Activated T-cell treated with anti-CD3 and anti-CD28 coated beads, Interleukin-2, amount 50 U/mL, for 4 hours (primary cell): Measurements from ENCODE around the gene CEACAM3. TPM values are rescaled to one million over a fixed set of nuclear protein-coding genes. Genes with fewer than 3 reads are reported as not detected.
A peak's percentile ranks its signal among the peaks of the same experiment; 100 is the strongest.

Experiments
- ATAC-seq, 2 donors: fragments of 200-7000 bp; cut with Tn5 transposase; one replicate each; pipeline ENCODE4 v1.10.0; 2021
- DNase-seq: peaks from one replicate; pipeline ENCODE4 v3.0.0-alpha.2; 2020
- H3K27me3 Mint-ChIP-seq: one replicate; pipeline ENCODE4 v1.8.0; 2021; ENCODE audit warnings: low read depth, mixed read lengths
- H3K36me3 Mint-ChIP-seq: one replicate; pipeline ENCODE4 v1.8.0; 2022; ENCODE audit warnings: mixed read lengths; ENCODE audit not compliant: insufficient read depth
- H3K4me1 Mint-ChIP-seq: one replicate; pipeline ENCODE4 v1.8.0; 2021; ENCODE audit warnings: low read depth, mixed read lengths
- H3K4me3 Mint-ChIP-seq: one replicate; pipeline ENCODE4 v1.8.0; 2021; ENCODE audit warnings: mild to moderate bottlenecking, moderate library complexity, mixed read lengths
- H3K9me3 Mint-ChIP-seq: one replicate; pipeline ENCODE4 v1.8.0; 2021; ENCODE audit warnings: mixed read lengths
- total RNA-seq, 3 donors: library from RNA; stranded (reverse); gene quantifications; one replicate each; pipeline ENCODE4 v1.2.1, GENCODE V29; 2021

CEACAM3 gene
- total RNA-seq, 3 donors from 2014 or later = not detected

- Mint-ChIP-seq H3K9me3 (no peaks in the 10 kb centered on the region), H3K27me3 (peaks cover 28% of the 10 kb centered on the region), H3K4me1 (peaks cover 6% of the 10 kb centered on the region), H3K36me3 (no peaks in the 10 kb centered on the region), H3K4me3 (no peak overlapping the region)
- DNase-seq = no peak
- no peak for ATAC-seq
Observed at GRCh38 chr19:41804336-41804735, 7.9 kb downstream of the CEACAM3 start.

- DNase-seq (no peak), ATAC-seq (no peak)
- no peak overlapping the region for H3K4me3 Mint-ChIP-seq
- no peaks in the 10 kb centered on the region for H3K36me3 Mint-ChIP-seq
- H3K9me3 Mint-ChIP-seq = no peaks in the 10 kb centered on the region
- H3K4me1 Mint-ChIP-seq = peaks cover 1% of the 10 kb centered on the region
- H3K27me3 Mint-ChIP-seq = peaks cover 31% of the 10 kb centered on the region
Observed at GRCh38 chr19:41807176-41807575, 10.8 kb downstream of the CEACAM3 start.

DNA sequence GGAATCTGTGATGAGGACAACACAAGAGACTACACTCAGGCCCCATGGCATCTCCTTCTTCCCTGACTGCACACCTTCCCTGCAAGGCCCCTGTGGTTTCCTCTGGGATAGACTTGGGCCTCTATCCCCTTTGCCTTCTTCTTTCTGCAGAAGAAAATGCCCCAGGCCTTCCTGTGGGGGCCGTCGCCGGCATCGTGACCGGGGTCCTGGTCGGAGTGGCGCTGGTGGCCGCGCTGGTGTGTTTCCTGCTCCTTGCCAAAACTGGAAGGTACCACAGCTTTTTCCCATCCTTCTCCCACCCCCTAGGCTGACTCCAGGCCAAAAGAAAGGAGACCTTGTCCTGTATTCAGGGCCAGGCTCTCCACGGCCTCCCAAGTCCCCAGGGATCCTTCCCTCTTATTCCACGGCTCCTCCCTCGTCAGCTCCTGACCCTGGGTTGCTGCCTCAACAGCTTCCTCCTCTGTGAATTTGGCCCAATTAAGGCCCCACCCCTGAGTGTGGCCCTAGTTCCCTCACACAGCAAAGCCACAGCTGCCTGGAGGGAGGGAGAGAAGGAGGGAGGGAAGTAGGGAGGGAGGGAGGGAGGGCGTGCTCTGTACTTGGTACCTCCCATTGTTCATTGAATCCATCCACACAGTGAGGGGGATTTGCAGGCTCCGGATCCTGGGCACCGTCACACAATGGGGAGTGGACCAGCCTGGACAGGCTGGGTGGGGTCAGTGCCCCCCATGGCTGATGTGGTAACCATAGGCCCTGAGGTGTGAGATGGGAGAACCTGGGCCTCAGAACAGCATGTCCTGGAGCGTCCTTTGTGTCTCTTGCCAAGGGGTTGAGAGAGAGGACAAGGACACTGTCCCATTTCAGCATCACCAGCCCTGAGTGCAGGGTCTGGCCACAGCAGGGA lies 12.5 kb downstream of the CEACAM3 start:
- no peaks in the 10 kb centered on the region for H3K36me3 Mint-ChIP-seq
- H3K4me1 Mint-ChIP-seq = no peaks in the 10 kb centered on the region
- DNase-seq (no peak), ATAC-seq (no peak)
- H3K4me3 Mint-ChIP-seq = no peak overlapping the region
- H3K9me3 Mint-ChIP-seq = no peaks in the 10 kb centered on the region
- peaks cover 31% of the 10 kb centered on the region for H3K27me3 Mint-ChIP-seq

DNA sequence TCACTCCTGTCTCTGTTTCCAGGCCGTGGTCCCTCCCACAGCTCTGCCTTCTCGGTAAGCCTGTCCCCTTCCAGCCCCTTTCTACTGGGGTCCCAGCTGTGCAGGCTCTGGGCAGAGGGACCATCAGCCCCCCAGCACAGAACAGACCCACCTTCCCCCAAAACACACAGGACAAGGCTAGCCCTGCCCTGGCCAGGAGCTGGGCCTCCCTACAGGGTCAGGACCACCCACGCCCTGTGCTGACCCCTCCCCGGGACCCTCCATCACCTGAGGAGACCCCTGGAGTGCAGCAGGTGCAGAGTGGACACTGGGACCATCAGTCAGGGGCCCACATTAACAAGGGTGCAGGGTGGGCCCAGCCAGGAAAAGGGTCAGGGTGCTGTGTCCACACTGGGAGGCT lies 13.9 kb downstream of the CEACAM3 start:
- peaks cover 31% of the 10 kb centered on the region for H3K27me3 Mint-ChIP-seq
- no peak for ATAC-seq
- no peak overlapping the region for H3K4me3 Mint-ChIP-seq
- H3K36me3 Mint-ChIP-seq = no peaks in the 10 kb centered on the region
- no peak for DNase-seq
- H3K4me1 Mint-ChIP-seq = peaks cover under 1% of the 10 kb centered on the region
- H3K9me3 Mint-ChIP-seq = no peaks in the 10 kb centered on the region

GRCh38 chr19:41811036-41811435 lies 14.6 kb downstream of the CEACAM3 start:
- ATAC-seq (no peak), DNase-seq (no peak)
- Mint-ChIP-seq H3K4me3 (no peak overlapping the region), H3K27me3 (peaks cover 25% of the 10 kb centered on the region), H3K9me3 (no peaks in the 10 kb centered on the region), H3K36me3 (no peaks in the 10 kb centered on the region), H3K4me1 (peaks cover 3% of the 10 kb centered on the region)

DNA sequence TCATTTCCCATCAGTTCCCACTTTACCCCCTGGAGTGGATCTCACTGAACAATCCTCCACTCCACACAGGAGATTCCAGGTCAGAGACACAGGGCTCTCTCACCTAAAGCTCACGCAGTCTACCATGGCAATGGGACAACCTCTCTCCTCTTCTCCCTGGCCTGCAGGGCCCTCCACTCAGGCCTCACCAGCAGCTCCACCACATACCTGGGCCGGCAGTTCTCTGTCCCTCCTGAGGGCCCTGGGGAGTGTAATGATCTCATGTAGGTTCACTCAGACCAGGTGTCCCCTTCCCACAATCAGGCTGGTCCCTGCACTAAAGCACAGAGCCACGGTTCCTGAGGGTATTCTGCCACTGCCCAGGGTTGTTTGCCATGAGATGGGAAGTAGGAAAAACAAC lies 15.6 kb downstream of the CEACAM3 start:
- H3K4me3 Mint-ChIP-seq = no peak overlapping the region
- H3K9me3 Mint-ChIP-seq = no peaks in the 10 kb centered on the region
- H3K36me3 Mint-ChIP-seq = no peaks in the 10 kb centered on the region
- ATAC-seq = no peak
- H3K4me1 Mint-ChIP-seq = peaks cover 3% of the 10 kb centered on the region
- no peak for DNase-seq
- H3K27me3 Mint-ChIP-seq = peaks cover 22% of the 10 kb centered on the region

- H3K4me3 Mint-ChIP-seq = no peak overlapping the region
- H3K9me3 Mint-ChIP-seq = no peaks in the 10 kb centered on the region
- no peak for DNase-seq
- H3K36me3 Mint-ChIP-seq = no peaks in the 10 kb centered on the region
- no peak for ATAC-seq
- peaks cover 13% of the 10 kb centered on the region for H3K27me3 Mint-ChIP-seq
- H3K4me1 Mint-ChIP-seq = peaks cover 3% of the 10 kb centered on the region
Observed at GRCh38 chr19:41813911-41814310, 17.5 kb downstream of the CEACAM3 start.

GRCh38 chr19:41815301-41815700 lies 18.9 kb downstream of the CEACAM3 start:
- ATAC-seq (no peak), DNase-seq (no peak)
- H3K4me3 Mint-ChIP-seq = no peak overlapping the region
- H3K4me1 Mint-ChIP-seq = peaks cover 3% of the 10 kb centered on the region
- H3K36me3 Mint-ChIP-seq = no peaks in the 10 kb centered on the region
- peaks cover 7% of the 10 kb centered on the region for H3K27me3 Mint-ChIP-seq
- H3K9me3 Mint-ChIP-seq = no peaks in the 10 kb centered on the region

DNA sequence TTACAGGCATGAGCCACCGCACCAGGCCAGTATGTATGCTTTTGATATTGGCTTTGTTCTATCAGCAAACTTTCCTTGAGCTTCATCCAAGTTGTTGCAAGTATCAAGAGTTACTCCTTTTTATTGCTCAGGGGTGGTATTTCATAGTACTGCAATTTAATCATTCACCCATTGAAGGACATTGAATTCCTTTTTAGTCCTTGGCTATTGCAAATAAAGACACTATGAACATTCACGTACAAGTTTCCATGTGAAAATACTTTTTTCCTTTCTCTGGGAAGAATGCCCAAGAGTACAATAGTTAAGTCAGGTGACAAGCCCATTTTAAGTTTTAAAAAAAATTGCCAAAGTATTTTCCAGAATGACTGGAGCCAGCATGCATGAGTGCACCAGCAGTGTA lies 20.4 kb downstream of the CEACAM3 start:
- H3K27me3 Mint-ChIP-seq = peaks cover 12% of the 10 kb centered on the region
- DNase-seq (no peak), ATAC-seq (no peak)
- peaks cover 3% of the 10 kb centered on the region for H3K4me1 Mint-ChIP-seq
- H3K4me3 Mint-ChIP-seq = no peak overlapping the region
- no peaks in the 10 kb centered on the region for H3K36me3 Mint-ChIP-seq
- H3K9me3 Mint-ChIP-seq = no peaks in the 10 kb centered on the region

- ATAC-seq (peak; percentile 75 to 82), DNase-seq (peak; percentile 30)
- no peaks in the 10 kb centered on the region for H3K4me1 Mint-ChIP-seq
- H3K4me3 Mint-ChIP-seq = no peak overlapping the region
- H3K36me3 Mint-ChIP-seq = no peaks in the 10 kb centered on the region
- peaks cover 12% of the 10 kb centered on the region for H3K27me3 Mint-ChIP-seq
- H3K9me3 Mint-ChIP-seq = no peaks in the 10 kb centered on the region
Observed at GRCh38 chr19:41821003-41821735, 24.8 kb downstream of the CEACAM3 start.

DNA sequence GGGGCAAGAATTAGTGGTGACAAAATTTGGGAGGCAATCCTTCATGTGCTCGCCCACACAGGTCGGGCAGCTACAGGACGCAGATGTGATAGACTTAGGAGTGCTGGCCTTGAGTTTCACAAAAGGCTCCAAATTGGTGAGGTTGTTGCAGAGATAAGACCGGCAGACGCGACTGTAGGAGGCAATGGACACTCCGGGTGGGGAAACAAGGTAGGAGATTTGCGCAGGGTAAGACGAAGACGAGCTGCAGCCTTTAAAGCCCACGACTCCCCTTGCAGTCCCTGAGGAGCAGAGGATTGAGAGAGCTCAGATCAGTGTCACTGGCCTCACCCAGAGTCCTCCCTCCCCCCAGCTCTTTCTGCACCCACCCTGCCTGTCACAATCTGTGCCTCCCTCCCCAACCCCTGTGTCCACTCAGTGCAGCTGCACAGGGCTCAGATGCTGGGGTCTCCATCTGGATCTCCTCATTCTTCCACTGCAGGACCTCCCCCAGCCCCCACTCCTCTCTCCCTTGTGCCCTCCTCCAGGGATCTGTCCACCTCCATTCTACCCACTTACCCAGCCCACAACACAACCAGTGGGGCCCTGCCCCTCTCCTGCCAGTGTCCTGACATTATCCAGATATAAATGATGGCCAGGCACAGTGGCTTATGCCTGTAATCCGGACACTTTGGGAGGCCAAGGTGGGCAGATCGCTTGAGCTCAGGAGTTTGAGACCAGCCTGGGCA lies 41.8 kb downstream of the CEACAM3 start:
- no peak for DNase-seq
- Mint-ChIP-seq H3K27me3 (peaks cover 19% of the 10 kb centered on the region), H3K4me1 (peaks cover 1% of the 10 kb centered on the region), H3K9me3 (no peaks in the 10 kb centered on the region), H3K36me3 (no peaks in the 10 kb centered on the region), H3K4me3 (no peak overlapping the region)
- no peak for ATAC-seq

GRCh38 chr19:41839211-41839610 lies 42.8 kb downstream of the CEACAM3 start:
- no peaks in the 10 kb centered on the region for H3K9me3 Mint-ChIP-seq
- no peak overlapping the region for H3K4me3 Mint-ChIP-seq
- ATAC-seq (no peak), DNase-seq (no peak)
- peaks cover 1% of the 10 kb centered on the region for H3K4me1 Mint-ChIP-seq
- H3K36me3 Mint-ChIP-seq = no peaks in the 10 kb centered on the region
- peaks cover 19% of the 10 kb centered on the region for H3K27me3 Mint-ChIP-seq

DNA sequence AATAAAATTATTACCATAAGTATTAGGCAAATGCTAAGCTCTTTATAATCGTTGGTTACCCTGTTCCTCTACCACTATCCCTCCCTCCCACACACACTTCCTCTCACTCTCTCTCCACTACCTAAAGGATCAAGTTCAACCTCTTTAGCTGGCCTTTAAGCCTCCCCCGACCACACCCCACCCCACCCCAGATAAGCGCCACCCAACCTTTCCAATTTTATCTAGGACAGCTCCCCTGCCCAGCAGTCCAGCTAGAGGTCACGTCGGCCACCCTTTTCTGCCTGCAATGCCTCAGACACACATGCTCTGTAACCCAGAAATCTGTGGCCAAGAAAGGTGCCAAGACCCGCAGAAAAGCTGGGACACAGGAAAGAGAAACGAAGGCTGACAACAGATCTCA lies 47.0 kb downstream of the CEACAM3 start:
- no peaks in the 10 kb centered on the region for H3K36me3 Mint-ChIP-seq
- H3K4me1 Mint-ChIP-seq = no peaks in the 10 kb centered on the region
- ATAC-seq (no peak), DNase-seq (no peak)
- H3K4me3 Mint-ChIP-seq = no peak overlapping the region
- H3K9me3 Mint-ChIP-seq = no peaks in the 10 kb centered on the region
- peaks cover 6% of the 10 kb centered on the region for H3K27me3 Mint-ChIP-seq

- peak in 1 of 2 donors; percentile 37 for ATAC-seq
- no peak for DNase-seq
- H3K27me3 Mint-ChIP-seq = peaks cover 3% of the 10 kb centered on the region
- H3K36me3 Mint-ChIP-seq = no peaks in the 10 kb centered on the region
- H3K4me1 Mint-ChIP-seq = no peaks in the 10 kb centered on the region
- H3K4me3 Mint-ChIP-seq = no peak within 1 kb of the TSS
- H3K9me3 Mint-ChIP-seq = no peaks in the 10 kb centered on the region
Observed at GRCh38 chr19:41844601-41845000, 48.2 kb downstream of the CEACAM3 start, which contains the start of gene LYPD4. Gene LYPD4, minus strand, starts transcription at chr19:41844683. Its CDS starts 5,398 bp downstream, at chr19:41839285.

GRCh38 chr19:41845001-41845050 lies 48.4 kb downstream of the CEACAM3 start, which contains the start of gene DMRTC2:
Gene DMRTC2, plus strand, starts transcription at chr19:41845042. Its CDS starts 2,387 bp downstream, at chr19:41847429.
- Mint-ChIP-seq H3K36me3 (no peaks in the 10 kb centered on the region), H3K27me3 (peaks cover 3% of the 10 kb centered on the region), H3K9me3 (no peaks in the 10 kb centered on the region), H3K4me1 (no peaks in the 10 kb centered on the region), H3K4me3 (no peak within 1 kb of the TSS)
- ATAC-seq (no peak), DNase-seq (no peak)
